Measurements from ENCODE around the gene NF1. TPM values are rescaled to one million over a fixed set of nuclear protein-coding genes. Genes with fewer than 3 reads are reported as not detected.

NF1 gene
- total RNA-seq, 2 experiments from 2014 or later, result 15.5 to 18.7 TPM

- ATAC-seq (ENCODE audit: poor library complexity) (no peak), DNase-seq (no peak)
- H3K27me3 Mint-ChIP-seq, result no peaks in the 10 kb centered on the region
- Histone ChIP-seq H3K36me3 (ENCODE audit: insufficient read depth, low read length) (no peaks in the 10 kb centered on the region), H3K27ac (ENCODE audit: low read depth in 1 of 2, low read length in 2 of 2) (no peak overlapping the region), H3K4me3 (ENCODE audit: low read length) (peak overlapping the region; percentile 78), H3K4me1 (ENCODE audit: insufficient read depth, low read length) (peaks cover 21% of the 10 kb centered on the region), H3K27me3 (ENCODE audit: control insufficient read depth in 1 of 2, insufficient read depth in 2 of 2, low read length in 2 of 2) (no peaks in the 10 kb centered on the region), H3K9me3 (ENCODE audit: control insufficient read depth in 1 of 2, insufficient read depth in 1 of 2, low read length in 2 of 2) (no peaks in the 10 kb centered on the region)
- H3K4me3 Mint-ChIP-seq, result peak overlapping the region; percentile 84
- H3K9me3 Mint-ChIP-seq, result no peaks in the 10 kb centered on the region
- ChIA-PET POLR2A (interaction anchor here (0.6 to 1.9 kb wide), 5 partner anchors 125 to 854 kb away, joined by 3 to 5 read pairs (median 3); partner anchors contain the start of gene RNF135), CTCF (interaction anchor here (0.7 to 1.5 kb wide), 3 partner anchors 45 to 109 kb away, joined by 3 read pairs; no protein-coding TSS in a partner anchor)
- TF ChIP-seq, protein P1, sequence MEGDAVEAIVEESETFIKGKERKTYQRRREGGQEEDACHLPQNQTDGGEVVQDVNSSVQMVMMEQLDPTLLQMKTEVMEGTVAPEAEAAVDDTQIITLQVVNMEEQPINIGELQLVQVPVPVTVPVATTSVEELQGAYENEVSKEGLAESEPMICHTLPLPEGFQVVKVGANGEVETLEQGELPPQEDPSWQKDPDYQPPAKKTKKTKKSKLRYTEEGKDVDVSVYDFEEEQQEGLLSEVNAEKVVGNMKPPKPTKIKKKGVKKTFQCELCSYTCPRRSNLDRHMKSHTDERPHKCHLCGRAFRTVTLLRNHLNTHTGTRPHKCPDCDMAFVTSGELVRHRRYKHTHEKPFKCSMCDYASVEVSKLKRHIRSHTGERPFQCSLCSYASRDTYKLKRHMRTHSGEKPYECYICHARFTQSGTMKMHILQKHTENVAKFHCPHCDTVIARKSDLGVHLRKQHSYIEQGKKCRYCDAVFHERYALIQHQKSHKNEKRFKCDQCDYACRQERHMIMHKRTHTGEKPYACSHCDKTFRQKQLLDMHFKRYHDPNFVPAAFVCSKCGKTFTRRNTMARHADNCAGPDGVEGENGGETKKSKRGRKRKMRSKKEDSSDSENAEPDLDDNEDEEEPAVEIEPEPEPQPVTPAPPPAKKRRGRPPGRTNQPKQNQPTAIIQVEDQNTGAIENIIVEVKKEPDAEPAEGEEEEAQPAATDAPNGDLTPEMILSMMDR (IDR thresholded peaks at IDR 0.05), result no peak
- H3K4me1 Mint-ChIP-seq (ENCODE audit: low read depth), result peaks cover 12% of the 10 kb centered on the region
- H3K27ac Mint-ChIP-seq, result peak overlapping the region; percentile 70
- H3K36me3 Mint-ChIP-seq (ENCODE audit: low read depth), result peaks cover 3% of the 10 kb centered on the region
- intact Hi-C loops (cut with DNase I, micrococcal nuclease), result loop anchor here in 1 of 2 experiments (10.0 kb wide), 1 partner anchor 809 kb away; the partner anchor contains the start of gene UTP6
Observed at GRCh38 chr17:31096106-31096436, 1.3 kb downstream of the NF1 start.

GRCh38 chr17:31099016-31099415 is 4.2 kb downstream of the NF1 start:
- H3K4me1 Mint-ChIP-seq (ENCODE audit: low read depth), result peaks cover 12% of the 10 kb centered on the region

DNA sequence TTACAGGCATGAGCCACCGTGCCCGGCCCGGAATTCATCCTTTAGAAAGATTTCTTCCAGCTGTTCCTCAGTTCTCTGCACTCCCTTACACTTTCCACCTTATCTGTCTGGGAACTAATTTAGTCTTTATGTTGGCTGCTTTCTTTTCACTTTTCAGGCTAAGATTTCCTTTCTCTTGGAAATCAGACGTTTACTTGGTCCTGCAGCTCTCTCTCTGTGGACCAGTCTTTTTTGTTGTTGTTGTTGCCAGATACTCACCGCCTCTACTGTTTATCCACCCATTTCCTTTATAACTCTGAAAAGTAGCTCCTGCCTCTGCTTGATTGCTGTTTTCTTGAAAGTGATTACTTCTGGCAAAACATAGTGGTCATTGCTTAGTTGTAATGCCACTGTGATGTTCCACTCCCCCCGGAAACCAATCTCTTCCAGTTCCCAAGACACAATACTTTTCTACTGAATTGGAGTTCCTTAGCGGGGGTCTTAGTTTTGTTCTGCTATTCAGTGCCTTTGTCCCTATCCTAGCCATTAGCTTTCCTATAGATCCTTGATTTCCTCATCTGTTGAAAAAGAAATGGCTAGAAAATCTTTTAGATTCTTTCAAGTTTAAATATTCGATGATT is 6.2 kb downstream of the NF1 start:
- no peak overlapping the region for H3K4me3 Mint-ChIP-seq
- no peaks in the 10 kb centered on the region for H3K9me3 Mint-ChIP-seq
- no peaks in the 10 kb centered on the region for H3K27me3 Mint-ChIP-seq
- peaks cover 8% of the 10 kb centered on the region for H3K4me1 Mint-ChIP-seq (ENCODE audit: low read depth)
- Histone ChIP-seq H3K27me3 (ENCODE audit: control insufficient read depth in 1 of 2, insufficient read depth in 2 of 2, low read length in 2 of 2) (no peaks in the 10 kb centered on the region), H3K4me3 (ENCODE audit: low read length) (no peak overlapping the region), H3K27ac (ENCODE audit: low read depth in 1 of 2, low read length in 2 of 2) (no peak overlapping the region), H3K36me3 (ENCODE audit: insufficient read depth, low read length) (no peaks in the 10 kb centered on the region), H3K4me1 (ENCODE audit: insufficient read depth, low read length) (peaks cover 5% of the 10 kb centered on the region), H3K9me3 (ENCODE audit: control insufficient read depth in 1 of 2, insufficient read depth in 1 of 2, low read length in 2 of 2) (no peaks in the 10 kb centered on the region)
- POLR2A ChIA-PET, result interaction anchor here (0.8 kb wide), 1 partner anchor 9 kb away, joined by 3 read pairs; no protein-coding TSS in a partner anchor
- DNase-seq (no peak), ATAC-seq (ENCODE audit: poor library complexity) (no peak)
- TF ChIP-seq, protein P1 (IDR thresholded peaks at IDR 0.05), result no peak
- H3K27ac Mint-ChIP-seq, result no peak overlapping the region
- CTCF ChIA-PET, result no interaction called here
- intact Hi-C loops (cut with DNase I, micrococcal nuclease), result no loop called here
- H3K36me3 Mint-ChIP-seq (ENCODE audit: low read depth), result no peaks in the 10 kb centered on the region

More at GRCh38 chr17:31099016-31099415, 4.2 kb downstream of the NF1 start:
- POLR2A ChIA-PET, result no interaction called here
- Mint-ChIP-seq H3K27ac (no peak overlapping the region), H3K27me3 (no peaks in the 10 kb centered on the region), H3K4me3 (no peak overlapping the region), H3K36me3 (ENCODE audit: low read depth) (peaks cover 3% of the 10 kb centered on the region), H3K9me3 (no peaks in the 10 kb centered on the region)
- peaks cover 18% of the 10 kb centered on the region for H3K4me1 ChIP-seq (ENCODE audit: insufficient read depth, low read length)
- H3K9me3 ChIP-seq (ENCODE audit: control insufficient read depth in 1 of 2, insufficient read depth in 1 of 2, low read length in 2 of 2), result no peaks in the 10 kb centered on the region
- H3K36me3 ChIP-seq (ENCODE audit: insufficient read depth, low read length), result no peaks in the 10 kb centered on the region
- intact Hi-C loops (cut with DNase I, micrococcal nuclease), result loop anchor here in 1 of 2 experiments (10.0 kb wide), 1 partner anchor 806 kb away; the partner anchor contains the start of gene UTP6
- DNase-seq (no peak), ATAC-seq (ENCODE audit: poor library complexity) (no peak)
- no peak overlapping the region for H3K4me3 ChIP-seq (ENCODE audit: low read length)
- no peak overlapping the region for H3K27ac ChIP-seq (ENCODE audit: low read depth in 1 of 2, low read length in 2 of 2)
- CTCF ChIA-PET, result interaction anchor here (0.7 to 1.1 kb wide), 3 partner anchors 13 to 129 kb away, joined by 3 read pairs; partner anchors contain the start of gene RNF135
- TF ChIP-seq, protein P1 (IDR thresholded peaks at IDR 0.05), result no peak
- no peaks in the 10 kb centered on the region for H3K27me3 ChIP-seq (ENCODE audit: control insufficient read depth in 1 of 2, insufficient read depth in 2 of 2, low read length in 2 of 2)

Measured in CD4-positive, alpha-beta T cell (primary cell).